ENCODE measurements around the gene KIRREL3.

The KIRREL3 gene

GRCh38 chr11:126640186-126640585, 360.4 kb downstream of the KIRREL3 start:
- DNase-seq = no peak

- no peak for DNase-seq
Measured at GRCh38 chr11:126639692-126640091, 360.9 kb downstream of the KIRREL3 start.

- DNase-seq = no peak
Measured at GRCh38 chr11:126638648-126639047, 361.9 kb downstream of the KIRREL3 start.

- DNase-seq = peak in 1 of 56 donors; percentile 33
Measured at GRCh38 chr11:126637795-126638175, 362.8 kb downstream of the KIRREL3 start.

GRCh38 chr11:126636911-126637794, 363.4 kb downstream of the KIRREL3 start:
- DNase-seq = peak in 4 of 56 donors; percentile 15 to 33 (median 24)

- no peak for DNase-seq
Measured at GRCh38 chr11:126635511-126635910, 365.1 kb downstream of the KIRREL3 start.

- DNase-seq = no peak
Measured at GRCh38 chr11:126634963-126635362, 365.6 kb downstream of the KIRREL3 start.

GRCh38 chr11:126633330-126633729, 367.2 kb downstream of the KIRREL3 start:
- no peak for DNase-seq

- DNase-seq = no peak
Measured at GRCh38 chr11:126630893-126631798, 369.4 kb downstream of the KIRREL3 start.

- DNase-seq = no peak
Measured at GRCh38 chr11:126630488-126630887, 370.1 kb downstream of the KIRREL3 start.

GRCh38 chr11:126628790-126629621, 371.6 kb downstream of the KIRREL3 start:
- DNase-seq = peak in 53 of 56 donors; percentile 12 to 96 (median 76)

GRCh38 chr11:126628450-126628789, 372.1 kb downstream of the KIRREL3 start:
- no peak for DNase-seq

- no peak for DNase-seq
Measured at GRCh38 chr11:126627421-126627820, 373.1 kb downstream of the KIRREL3 start.

GRCh38 chr11:126624506-126624905, 376.1 kb downstream of the KIRREL3 start:
- no peak for DNase-seq

GRCh38 chr11:126619516-126619915, 381.1 kb downstream of the KIRREL3 start:
- DNase-seq = no peak

GRCh38 chr11:126615845-126616244, 384.7 kb downstream of the KIRREL3 start:
- DNase-seq = no peak

GRCh38 chr11:126613272-126613671, 387.3 kb downstream of the KIRREL3 start:
- peak in 3 of 56 donors; percentile 16 to 27 (median 25) for DNase-seq

- DNase-seq = no peak
Measured at GRCh38 chr11:126612671-126613070, 387.9 kb downstream of the KIRREL3 start.

- no peak for DNase-seq
Measured at GRCh38 chr11:126611438-126611837, 389.1 kb downstream of the KIRREL3 start.

- DNase-seq = no peak
Measured at GRCh38 chr11:126608658-126609057, 391.9 kb downstream of the KIRREL3 start.
